ENCODE results near the gene ZC3H7A. TPM values are rescaled to one million over a fixed set of nuclear protein-coding genes. Genes with fewer than 3 reads are reported as not detected.

ZC3H7A gene
- total and polyA plus RNA-seq, 2 of the 4 experiments (the other 2 are of a cell fraction), result 22.2 to 53.9 TPM

GRCh38 chr16:11757671-11758545 lies 39.1 kb downstream of the ZC3H7A start:
- 0 out of 2 replicates have a peak overlapping the region, but pooled peaks have one; percentile 51 for H3K14ac ChIP-seq (replicated peaks; ENCODE audit: low read depth, low read length)
- no peaks in the 10 kb centered on the region for H3K27me3 ChIP-seq (ENCODE audit: control insufficient read depth, insufficient read depth, low read length)
- no peak overlapping the region for H2AK9ac ChIP-seq (replicated peaks; ENCODE audit: low read depth, low read length, poor library complexity)
- POLR2A ChIA-PET (ENCODE audit: unreplicated experiment), result no interaction called here
- no peak overlapping the region for H4K5ac ChIP-seq (ENCODE audit: low read depth, low read length)
- H2BK20ac ChIP-seq (ENCODE audit: low read depth, low read length), result no peak overlapping the region
- CTCF ChIA-PET, result interaction anchor here (0.5 kb wide), 1 partner anchor 14 kb away, joined by 3 read pairs; no protein-coding TSS in a partner anchor
- H2BK15ac ChIP-seq (ENCODE audit: low read depth, low read length), result no peak overlapping the region
- intact Hi-C loops (cut with micrococcal nuclease), result no loop called here
- peak; percentile 70 for DNase-seq
- H3K4ac ChIP-seq (ENCODE audit: low read depth, low read length), result no peak overlapping the region
- peak overlapping the region; percentile 11; the same call in 1 of the 2 replicates for H3K4me2 ChIP-seq (ENCODE audit: low read depth, low read length)
- H3K36me3 ChIP-seq (ENCODE audit: control insufficient read depth, insufficient read depth, low read length), result peaks cover 55% of the 10 kb centered on the region
- dilution Hi-C loops (cut with HindIII; ENCODE audit: low sequenced_read_pairs, unreplicated experiment), result no loop called here
- H2BK120ac ChIP-seq (ENCODE audit: low read depth, low read length), result no peak overlapping the region
- no peak for TF ChIP-seq BHLHE40 (IDR thresholded peaks at IDR 0.05; ENCODE audit: low read depth, low read length)
- TF ChIP-seq CEBPB (IDR thresholded peaks at IDR 0.05; ENCODE audit: low read depth, low read length), result peak; percentile 19; the same call in 1 of the 2 replicates
- TF ChIP-seq FOS (IDR thresholded peaks at IDR 0.05; ENCODE audit: low read depth, low read length), result no peak
- H2AK5ac ChIP-seq (ENCODE audit: low read depth, low read length), result no peak overlapping the region
- peaks cover 20 to 47% of the 10 kb centered on the region in 2 experiments for H3K79me1 ChIP-seq (ENCODE audit: low read depth in 1 of 2, low read length in 2 of 2)
- peak; percentile 73 for ATAC-seq (ENCODE audit: low read depth)
- H3K27ac ChIP-seq (ENCODE audit: insufficient read depth, low read length), result no peak overlapping the region
- H3K9ac ChIP-seq (ENCODE audit: low read depth, low read length), result no peak overlapping the region
- no peaks in the 10 kb centered on the region for H3K9me3 ChIP-seq (ENCODE audit: control insufficient read depth, insufficient read depth, low read length)
- no TSS peak for BruUV-seq (replicated peaks)
- H4K20me1 ChIP-seq (ENCODE audit: insufficient read depth, low read length), result peaks cover 3% of the 10 kb centered on the region; the same call in 1 of the 2 replicates
- H2AFZ ChIP-seq (replicated peaks; ENCODE audit: low read length, poor library complexity), result no peak overlapping the region
- no peak overlapping the region for H3K18ac ChIP-seq (ENCODE audit: low read depth, low read length)
- no CpG with 5 or more reads among the region's 10 CpGs for WGBS, 2 experiments (ENCODE audit: extremely low coverage in 2 of 2, insufficient read length in 1 of 2)
- H4K8ac ChIP-seq (ENCODE audit: low read depth in 2 of 2, low read length in 2 of 2), result peak overlapping the region in 1 of 2 experiments; percentile 7; a peak in 1 of 4 replicates
- in situ Hi-C loops (cut with MboI; ENCODE audit: low sequenced_read_pairs), result no loop called here
- H3K23ac ChIP-seq (ENCODE audit: low read depth, low read length), result 0 out of 2 replicates have a peak overlapping the region, but pooled peaks have one; percentile 39
- H3K4me1 ChIP-seq (ENCODE audit: control insufficient read depth, insufficient read depth, low read length), result peaks cover 5% of the 10 kb centered on the region
- H3K4me3 ChIP-seq (ENCODE audit: insufficient read depth, low read depth, low read length), result no peak overlapping the region
- H3K9me1 ChIP-seq (ENCODE audit: insufficient read depth, low read length), result peaks cover 5% of the 10 kb centered on the region; the same call in 1 of the 2 replicates
- no peak overlapping the region for H3K56ac ChIP-seq (ENCODE audit: extremely low read depth, insufficient read depth, low read length)
- H2BK5ac ChIP-seq (ENCODE audit: low read depth, low read length, poor library complexity, severe bottlenecking), result no peak overlapping the region
- H4K91ac ChIP-seq (ENCODE audit: insufficient read depth, low read depth, low read length), result no peak overlapping the region

All from IMR-90 (cell line).